GM12878 (cell line): ENCODE results near the gene MRPL42. TPM values are rescaled to one million over a fixed set of nuclear protein-coding genes. Genes with fewer than 3 reads are reported as not detected.

ENCODE experiments used
- ATAC-seq: fragments of 200-7000 bp; cut with Tn5 transposase; 3 replicates; pipeline ENCODE4 v1.9.1; 2020; ENCODE audit warnings: mild to moderate bottlenecking, moderate library complexity
- BruUV-seq: library from RNA; stranded (reverse); fragments of 400-500 nt; replicated peaks from 2 replicates; lab custom pipeline; 2021; lab: Mats Ljungman, UMichigan
- CTCF ChIA-PET: fragments of 300-600 bp; sonication (Branson Sonifier 250); formaldehyde crosslinking; extraction: SDS; loops from one replicate; lab custom pipeline; 2021; ENCODE audit warnings: inconsistent platforms; lab: Yijun Ruan, JAX
- POLR2A ChIA-PET: fragments of 350-600 bp; formaldehyde crosslinking; extraction: SDS; loops from one replicate; lab custom pipeline; 2021; ENCODE audit warnings: inconsistent platforms; lab: Charles Lee
- RAD21 ChIA-PET: fragments of 300-600 bp; sonication (Branson Sonifier 250); formaldehyde crosslinking; loops from one replicate; lab custom pipeline; 2023; ENCODE audit warnings: antibody characterized with exemption; ENCODE audit not compliant: unreplicated experiment; lab: Charles Lee
- SMC1A ChIA-PET: fragments of 300-600 bp; sonication (Branson Sonifier 250); formaldehyde crosslinking; loops from one replicate; lab custom pipeline; 2023; ENCODE audit not compliant: unreplicated experiment, uncharacterized antibody; lab: Charles Lee
- DNase-seq: peaks from one replicate; pipeline ENCODE4 v3.0.0-alpha.2; 2011; ENCODE audit warnings: low read depth, low spot score
- FAIRE-seq: peaks from 3 replicates; lab custom pipeline; 2011; peaks lifted over from hg19 to GRCh38; lab: Jason Lieb, UNC
- H2AFZ ChIP-seq: 2 replicates; pipeline ENCODE4 v1.6.0; 2011; ENCODE audit warnings: low read depth, low read length, control low read depth; ENCODE audit not compliant: control insufficient read depth
- H3K27ac ChIP-seq: 2 replicates; pipeline ENCODE4 v1.5.1; 2011; ENCODE audit warnings: control low read depth; ENCODE audit not compliant: control insufficient read depth, insufficient read depth
- H3K27me3 ChIP-seq, 2 experiments: replicated peaks in 1 of 2; 2 replicates each; pipeline versions ENCODE4 v1.6.0 to v1.6.1; 2011; ENCODE audit warnings: low read length in 1 of 2; ENCODE audit not compliant: control insufficient read depth in 2 of 2, insufficient read depth in 2 of 2
- H3K36me3 ChIP-seq, 2 experiments: 2 replicates each; pipeline ENCODE4 v1.5.1; 2011; ENCODE audit warnings: low read length in 1 of 2; ENCODE audit not compliant: control insufficient read depth in 2 of 2, insufficient read depth in 2 of 2
- H3K4me1 ChIP-seq: 2 replicates; pipeline ENCODE4 v1.6.1; 2011; ENCODE audit warnings: mild to moderate bottlenecking, low read length, moderate library complexity, mixed read lengths; ENCODE audit not compliant: control insufficient read depth, insufficient read depth
- H3K4me2 ChIP-seq: 2 replicates; pipeline ENCODE4 v1.6.0; 2011; ENCODE audit warnings: control low read depth; ENCODE audit not compliant: control insufficient read depth, insufficient read depth
- H3K4me3 ChIP-seq: fragments of 200-600 bp; sonication (generic); 2 replicates; pipeline ENCODE4 v1.5.1; 2016
- H3K79me2 ChIP-seq: 2 replicates; pipeline ENCODE4 v1.6.0; 2011; ENCODE audit warnings: low read length; ENCODE audit not compliant: control insufficient read depth, insufficient read depth
- H3K9ac ChIP-seq: 2 replicates; pipeline ENCODE4 v1.8.0; 2011; ENCODE audit warnings: low read length, control low read depth, mixed read lengths; ENCODE audit not compliant: control insufficient read depth, insufficient read depth
- H3K9me3 ChIP-seq: replicated peaks from 3 replicates; pipeline ENCODE4 v1.5.1; 2011; ENCODE audit warnings: mild to moderate bottlenecking, low read length; ENCODE audit not compliant: control insufficient read depth, insufficient read depth
- H4K20me1 ChIP-seq: 2 replicates; pipeline ENCODE4 v1.6.0; 2011; ENCODE audit not compliant: control insufficient read depth, insufficient read depth
- ATF2 ChIP-seq: IDR thresholded peaks from 2 replicates; pipeline ENCODE4 v1.6.1; 2012; ENCODE audit warnings: low read length, inconsistent platforms
- CBFB ChIP-seq: IDR thresholded peaks from 2 replicates; pipeline ENCODE4 v1.6.1; 2016; ENCODE audit warnings: antibody characterized with exemption, low read depth
- CHD4 ChIP-seq: fragments of 200-600 bp; sonication (generic); IDR thresholded peaks from 2 replicates; pipeline ENCODE4 v1.6.1; 2016; ENCODE audit warnings: mild to moderate bottlenecking
- IRF3 ChIP-seq: fragments of 450-650 bp; IDR thresholded peaks from 2 replicates; pipeline ENCODE4 v1.6.1; 2014; ENCODE audit warnings: mild to moderate bottlenecking
- JUND ChIP-seq: IDR thresholded peaks from 2 replicates; pipeline ENCODE4 v1.6.1; 2012; ENCODE audit warnings: low read depth, mild to moderate bottlenecking, low read length, improper control_type of control experiment, moderate library complexity
- KAT2A ChIP-seq: conservative IDR thresholded peaks from 2 replicates; pipeline ENCODE4 v1.6.1; 2011; ENCODE audit warnings: low read depth, low read length; ENCODE audit not compliant: control insufficient read depth
- LARP7 ChIP-seq: fragments of 450-650 bp; IDR thresholded peaks from 2 replicates; pipeline ENCODE4 v1.6.1; 2017; ENCODE audit warnings: mild to moderate bottlenecking
- MYB ChIP-seq: fragments of 150-350 bp; IDR thresholded peaks from 2 replicates; pipeline ENCODE4 v1.6.1; 2014; ENCODE audit warnings: mild to moderate bottlenecking, low read depth, low read length, borderline replicate concordance
- PBX3 ChIP-seq: IDR thresholded peaks from 2 replicates; pipeline ENCODE4 v1.6.1; 2011; ENCODE audit warnings: mild to moderate bottlenecking, low read depth, low read length, moderate library complexity; ENCODE audit not compliant: insufficient replicate concordance
- PKNOX1 ChIP-seq: fragments of 450-650 bp; IDR thresholded peaks from 2 replicates; pipeline ENCODE4 v1.6.1; 2016; ENCODE audit warnings: mild to moderate bottlenecking
- POLR2AphosphoS2 ChIP-seq: IDR thresholded peaks from 2 replicates; pipeline ENCODE4 v1.6.1; 2011; ENCODE audit warnings: low read depth, mild to moderate bottlenecking, low read length, improper control_type of control experiment, moderate library complexity
- SIN3A ChIP-seq: IDR thresholded peaks from 2 replicates; pipeline ENCODE4 v1.6.1; 2012; ENCODE audit warnings: low read depth, low read length, improper control_type of control experiment
- SKIL ChIP-seq: fragments of 450-650 bp; IDR thresholded peaks from 2 replicates; pipeline ENCODE4 v1.6.1; 2017; ENCODE audit warnings: mild to moderate bottlenecking, low read depth, inconsistent platforms; ENCODE audit not compliant: poor library complexity, severe bottlenecking
- SUPT20H ChIP-seq: IDR thresholded peaks from 2 replicates; pipeline ENCODE4 v1.6.1; 2011; ENCODE audit warnings: low read depth, mild to moderate bottlenecking, low read length, moderate library complexity, borderline replicate concordance; ENCODE audit not compliant: control insufficient read depth
- WGBS: methylation state at CpG from one replicate; pipeline ENCODE4 v1.1.6; 2016; ENCODE audit warnings: low lambda C conversion rate; ENCODE audit not compliant: insufficient replicate concordance, insufficient coverage; ENCODE audit errors: missing lambda C conversion rate; 5-methylcytosine and 5-hydroxymethylcytosine counted together
- in situ Hi-C: fragments of 300-500 bp; cut with MboI; formaldehyde crosslinking; loops from 9 replicates; pipeline ENCODE4 v1.14.3; 2018; ENCODE audit warnings: mixed read lengths
- intact Hi-C: fragments of 100-400 bp; cut with micrococcal nuclease; formaldehyde crosslinking; loops from one replicate; pipeline ENCODE4 v1.14.2; 2022; ENCODE audit not compliant: unreplicated experiment
- polyA plus RNA-seq, 11 experiments: library from polyadenylated mRNA; depleted of rRNA in 4 of 11; unstranded in 6 of 11; stranded (reverse) in 5 of 11; fragments of >200 nt; fragmentation: Nextera tagmentation in 4 of 11; fragmentation: Illumina TruSeq in 1 of 11; extraction: Ambion mirVana in 4 of 11; extraction: Trizol in 1 of 11; gene quantifications; 1 replicate in 1 of 11; 2 replicates in 10 of 11; pipeline versions ENCODE4 v1.2.1 to v1.2.3, GENCODE V29; 2011 to 2016; ENCODE audit warnings: inconsistent platforms in 2 of 11, missing spikeins in 2 of 11, low read depth in 1 of 11
- total RNA-seq, 4 experiments: library from RNA; depleted of rRNA in 3 of 4; stranded (reverse); fragments of >200 nt in 3 of 4; fragmentation: Illumina TruSeq in 1 of 4; extraction: Trizol in 1 of 4; gene quantifications; 2 replicates each; pipeline versions ENCODE4 v1.2.1 to v1.2.3, GENCODE V29; 2013 to 2021
- TF ChIP-seq, protein P1 (sequence below): fragments of 450-650 bp; IDR thresholded peaks from 2 replicates; pipeline ENCODE4 v1.6.1; 2017; ENCODE audit warnings: borderline replicate concordance

Gene MRPL42
- total and polyA plus RNA-seq, 10 of the 15 experiments (the other 5 are each of a cell fraction or from before 2014, with no cell fraction given): 65.1 to 427 (median 126) TPM

DNA sequence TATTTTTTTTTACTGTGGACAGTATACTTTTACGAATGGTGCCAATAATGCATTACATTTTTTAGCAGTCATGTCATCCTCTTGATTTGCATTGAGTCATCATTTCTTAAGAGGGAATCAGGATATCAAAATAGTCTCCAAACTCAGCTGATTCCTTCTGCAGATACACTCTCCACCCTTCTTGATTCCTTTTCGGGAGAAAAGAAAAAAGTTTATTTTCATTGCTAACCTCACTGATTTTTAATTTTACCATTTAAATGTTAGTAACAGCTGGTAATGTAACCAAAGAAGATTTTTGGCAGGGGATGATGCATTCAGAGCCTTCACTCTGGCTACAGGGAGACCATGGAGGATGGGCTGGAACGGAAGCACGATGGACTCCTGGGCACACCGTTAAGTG, 47.5 kb downstream of the MRPL42 start (continued):
- TF ChIP-seq SIN3A (no peak), CHD4 (no peak)
- TF ChIP-seq, protein P1, sequence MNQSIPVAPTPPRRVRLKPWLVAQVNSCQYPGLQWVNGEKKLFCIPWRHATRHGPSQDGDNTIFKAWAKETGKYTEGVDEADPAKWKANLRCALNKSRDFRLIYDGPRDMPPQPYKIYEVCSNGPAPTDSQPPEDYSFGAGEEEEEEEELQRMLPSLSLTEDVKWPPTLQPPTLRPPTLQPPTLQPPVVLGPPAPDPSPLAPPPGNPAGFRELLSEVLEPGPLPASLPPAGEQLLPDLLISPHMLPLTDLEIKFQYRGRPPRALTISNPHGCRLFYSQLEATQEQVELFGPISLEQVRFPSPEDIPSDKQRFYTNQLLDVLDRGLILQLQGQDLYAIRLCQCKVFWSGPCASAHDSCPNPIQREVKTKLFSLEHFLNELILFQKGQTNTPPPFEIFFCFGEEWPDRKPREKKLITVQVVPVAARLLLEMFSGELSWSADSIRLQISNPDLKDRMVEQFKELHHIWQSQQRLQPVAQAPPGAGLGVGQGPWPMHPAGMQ: no peak

- ChIA-PET SMC1A (interaction anchor here (0.7 to 1.3 kb wide), 2 partner anchors 10 to 12 kb away, joined by 3 to 4 read pairs; no protein-coding TSS in a partner anchor), POLR2A (no interaction called here), CTCF (interaction anchor here (1.1 kb wide), 1 partner anchor 17 kb away, joined by 5 read pairs; no protein-coding TSS in a partner anchor), RAD21 (no interaction called here)
- Histone ChIP-seq H2AFZ (no peak overlapping the region), H3K4me2 (no peak overlapping the region), H3K27me3 (peaks cover 0 to 4% of the 10 kb centered on the region in 2 experiments; a peak in 1 of 4 replicates), H3K4me1 (no peaks in the 10 kb centered on the region), H3K4me3 (no peak overlapping the region), H4K20me1 (no peaks in the 10 kb centered on the region), H3K27ac (no peak overlapping the region), H3K36me3 (no peaks in the 10 kb centered on the region), H3K9me3 (no peaks in the 10 kb centered on the region), H3K79me2 (no peaks in the 10 kb centered on the region), H3K9ac (no peak overlapping the region)
- no peak for ATAC-seq
- no peak for FAIRE-seq
- WGBS: 74% methylated on average over 5 of the region's 5 CpGs
- in situ Hi-C loops (no loop called here), intact Hi-C loops (no loop called here)
- BruUV-seq: no TSS peak
- no peak for DNase-seq
- no peak for TF ChIP-seq SUPT20H
- TF ChIP-seq ATF2: no peak
- no peak for TF ChIP-seq LARP7
- TF ChIP-seq PBX3: no peak
- no peak for TF ChIP-seq KAT2A
- TF ChIP-seq SKIL: no peak
- no peak for TF ChIP-seq CBFB
- TF ChIP-seq PKNOX1: no peak
- TF ChIP-seq MYB: no peak
- TF ChIP-seq POLR2AphosphoS2: no peak
- no peak for TF ChIP-seq IRF3
- no peak for TF ChIP-seq JUND
Measured at GRCh38 chr12:93518725-93519124, 51.4 kb downstream of the MRPL42 start.
